OCI-M1 (cell line): Measurements from ENCODE around the gene NCDN.
"Not testable (repeated sequence)": the region's sequence is repeated elsewhere in the genome, so short reads cannot be mapped to it uniquely, and the experiment has no call there.

ENCODE experiments used
- DNase-seq: peaks from one replicate; lab custom pipeline; 2025; lab: John Stamatoyannopoulos, UW

NCDN gene

DNA sequence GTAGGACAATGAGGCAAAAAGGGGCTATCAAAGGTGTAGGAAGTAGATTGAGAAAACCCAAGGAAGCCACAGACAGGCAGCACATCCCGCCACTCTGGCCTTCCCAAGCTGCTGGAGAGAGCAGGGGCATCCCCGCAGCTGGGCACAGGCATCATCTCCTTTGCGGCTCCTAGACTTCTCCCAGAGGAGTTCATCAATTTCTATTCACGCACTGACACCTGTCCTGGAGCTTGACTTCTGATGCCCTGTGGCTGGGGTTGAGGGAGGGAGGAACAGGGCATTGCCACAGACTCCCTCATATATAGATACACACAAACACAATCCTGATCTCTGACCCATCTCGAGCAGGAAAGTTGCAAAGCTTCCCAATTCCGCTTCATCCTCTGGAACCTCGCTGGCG, 13.7 kb downstream of the NCDN start:
- DNase-seq = no peak

DNA sequence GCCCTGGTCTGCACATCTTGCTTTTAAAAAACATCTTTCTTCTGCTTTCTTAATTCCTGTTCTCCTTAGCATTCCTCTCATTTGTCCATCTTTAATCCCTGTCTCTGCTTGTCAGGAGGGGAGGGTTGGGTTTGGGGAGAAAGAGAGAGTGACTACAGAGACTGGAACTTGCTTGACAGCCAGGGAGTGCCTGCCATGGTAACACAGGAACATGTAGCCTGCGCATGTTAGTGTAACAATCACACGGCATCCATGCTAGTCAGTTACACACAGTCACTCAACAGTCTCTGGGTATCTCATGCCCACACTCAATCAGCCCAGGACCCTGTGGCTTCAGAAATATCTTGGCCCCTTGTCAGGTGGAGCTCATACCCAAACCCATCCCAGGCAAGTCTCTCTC, 14.7 kb downstream of the NCDN start:
- DNase-seq = no peak

GRCh38 chr1:35573198-35574124, 15.9 kb downstream of the NCDN start, which contains the start of gene TFAP2E:
Gene TFAP2E, plus strand, starts transcription at chr1:35573314. Its CDS starts 264 bp downstream, at chr1:35573578.
- DNase-seq = no peak

GRCh38 chr1:35574125-35574654, 16.6 kb downstream of the NCDN start:
- no peak for DNase-seq

GRCh38 chr1:35574655-35575415, 17.2 kb downstream of the NCDN start:
- no peak for DNase-seq

- DNase-seq = no peak
These were observed 17.9 kb downstream of the NCDN start for GRCh38 chr1:35575416-35575958.

GRCh38 chr1:35576061-35576765, 18.6 kb downstream of the NCDN start:
- DNase-seq = peak; percentile 54

- not testable (repeated sequence) for DNase-seq
These were observed 19.1 kb downstream of the NCDN start for GRCh38 chr1:35576766-35577070.

DNA sequence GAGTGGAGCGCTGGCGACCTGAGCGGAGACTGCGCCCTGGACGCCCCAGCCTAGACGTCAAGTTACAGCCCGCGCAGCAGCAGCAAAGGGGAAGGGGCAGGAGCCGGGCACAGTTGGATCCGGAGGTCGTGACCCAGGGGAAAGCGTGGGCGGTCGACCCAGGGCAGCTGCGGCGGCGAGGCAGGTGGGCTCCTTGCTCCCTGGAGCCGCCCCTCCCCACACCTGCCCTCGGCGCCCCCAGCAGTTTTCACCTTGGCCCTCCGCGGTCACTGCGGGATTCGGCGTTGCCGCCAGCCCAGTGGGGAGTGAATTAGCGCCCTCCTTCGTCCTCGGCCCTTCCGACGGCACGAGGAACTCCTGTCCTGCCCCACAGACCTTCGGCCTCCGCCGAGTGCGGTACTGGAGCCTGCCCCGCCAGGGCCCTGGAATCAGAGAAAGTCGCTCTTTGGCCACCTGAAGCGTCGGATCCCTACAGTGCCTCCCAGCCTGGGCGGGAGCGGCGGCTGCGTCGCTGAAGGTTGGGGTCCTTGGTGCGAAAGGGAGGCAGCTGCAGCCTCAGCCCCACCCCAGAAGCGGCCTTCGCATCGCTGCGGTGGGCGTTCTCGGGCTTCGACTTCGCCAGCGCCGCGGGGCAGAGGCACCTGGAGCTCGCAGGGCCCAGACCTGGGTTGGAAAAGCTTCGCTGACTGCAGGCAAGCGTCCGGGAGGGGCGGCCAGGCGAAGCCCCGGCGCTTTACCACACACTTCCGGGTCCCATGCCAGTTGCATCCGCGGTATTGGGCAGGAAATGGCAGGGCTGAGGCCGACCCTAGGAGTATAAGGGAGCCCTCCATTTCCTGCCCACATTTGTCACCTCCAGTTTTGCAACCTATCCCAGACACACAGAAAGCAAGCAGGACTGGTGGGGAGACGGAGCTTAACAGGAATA, 19.7 kb downstream of the NCDN start:
- no peak for DNase-seq

- no peak for DNase-seq
These were observed 23.4 kb downstream of the NCDN start for GRCh38 chr1:35580949-35581388.

DNA sequence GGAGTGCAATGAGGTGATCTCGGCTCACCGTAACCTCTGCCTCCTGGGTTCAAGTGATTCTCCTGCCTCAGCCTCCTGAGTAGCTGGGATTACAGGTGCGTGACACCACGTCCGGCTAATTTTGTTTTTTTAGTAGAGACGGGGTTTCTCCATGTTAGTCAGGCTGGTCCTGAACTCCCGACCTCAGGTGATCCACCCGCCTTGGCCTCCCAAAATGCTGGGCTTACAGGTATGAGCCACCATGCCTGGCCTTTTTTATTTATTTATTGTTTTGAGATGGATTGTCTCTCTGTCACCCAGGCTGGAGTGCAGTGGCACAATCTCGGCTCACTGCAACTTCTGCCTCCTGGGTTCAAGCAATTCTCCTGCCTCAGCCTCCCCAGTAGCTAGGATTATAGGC, 24.0 kb downstream of the NCDN start:
- not testable (repeated sequence) for DNase-seq

DNA sequence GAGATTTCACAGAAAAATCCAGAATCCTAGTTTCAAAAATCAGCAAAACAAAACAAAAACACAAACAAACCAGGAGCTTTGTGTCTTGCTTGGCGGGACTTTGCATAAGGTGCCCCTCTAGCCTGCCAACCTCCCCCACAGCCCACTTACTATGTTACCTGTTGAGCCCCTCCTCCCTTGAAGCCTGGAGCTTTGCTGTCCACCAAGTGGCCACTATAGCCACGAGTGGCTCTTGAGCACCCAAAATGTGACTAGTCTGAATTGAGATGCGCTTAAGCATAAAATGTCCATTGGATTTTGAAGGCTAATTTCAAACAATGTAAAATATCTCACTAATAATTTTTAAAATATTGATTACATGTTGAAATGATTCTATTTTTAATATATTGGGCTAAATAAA, 27.7 kb downstream of the NCDN start:
- DNase-seq = no peak

DNA sequence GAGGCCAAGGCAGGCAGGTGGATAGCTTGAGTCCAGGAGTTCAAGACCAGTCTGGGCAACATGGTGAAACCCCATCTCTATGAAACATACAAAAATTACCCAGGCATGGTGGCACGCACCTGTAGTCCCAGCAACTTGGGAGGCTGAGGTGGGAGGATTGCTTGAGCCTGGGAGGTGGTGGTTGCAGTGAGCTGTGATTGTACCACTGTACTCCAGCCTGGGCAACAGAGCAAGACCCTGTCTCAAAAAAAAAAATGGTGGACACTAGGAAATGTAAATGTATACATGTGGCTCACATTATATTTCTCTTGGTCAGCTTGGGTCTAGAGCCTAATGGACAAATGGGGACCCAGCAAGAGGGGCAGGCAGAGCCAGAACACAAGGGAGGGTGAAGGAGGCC, 28.2 kb downstream of the NCDN start:
- not testable (repeated sequence) for DNase-seq

- no peak for DNase-seq
These were observed 29.2 kb downstream of the NCDN start for GRCh38 chr1:35586808-35587207.

DNA sequence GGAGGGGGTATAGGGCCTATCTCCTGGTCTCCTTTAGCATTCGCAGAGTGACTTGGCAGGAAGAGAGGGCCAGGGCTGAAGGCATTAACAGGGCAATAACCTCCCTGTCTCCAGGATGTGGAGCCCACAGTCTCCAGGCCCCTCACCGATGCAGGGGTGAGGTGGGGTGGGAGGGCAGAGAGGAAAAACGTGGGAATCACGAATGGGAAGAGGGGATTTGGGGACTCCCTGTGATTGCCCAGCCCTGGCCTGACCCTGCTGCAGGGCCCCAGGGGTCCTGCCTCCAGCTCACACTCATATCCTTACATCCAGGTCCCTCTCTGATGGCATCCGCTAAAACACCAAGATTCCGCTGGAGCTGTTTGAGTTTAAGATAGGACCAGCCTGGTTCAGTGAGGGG, 30.1 kb downstream of the NCDN start:
- no peak for DNase-seq

DNA sequence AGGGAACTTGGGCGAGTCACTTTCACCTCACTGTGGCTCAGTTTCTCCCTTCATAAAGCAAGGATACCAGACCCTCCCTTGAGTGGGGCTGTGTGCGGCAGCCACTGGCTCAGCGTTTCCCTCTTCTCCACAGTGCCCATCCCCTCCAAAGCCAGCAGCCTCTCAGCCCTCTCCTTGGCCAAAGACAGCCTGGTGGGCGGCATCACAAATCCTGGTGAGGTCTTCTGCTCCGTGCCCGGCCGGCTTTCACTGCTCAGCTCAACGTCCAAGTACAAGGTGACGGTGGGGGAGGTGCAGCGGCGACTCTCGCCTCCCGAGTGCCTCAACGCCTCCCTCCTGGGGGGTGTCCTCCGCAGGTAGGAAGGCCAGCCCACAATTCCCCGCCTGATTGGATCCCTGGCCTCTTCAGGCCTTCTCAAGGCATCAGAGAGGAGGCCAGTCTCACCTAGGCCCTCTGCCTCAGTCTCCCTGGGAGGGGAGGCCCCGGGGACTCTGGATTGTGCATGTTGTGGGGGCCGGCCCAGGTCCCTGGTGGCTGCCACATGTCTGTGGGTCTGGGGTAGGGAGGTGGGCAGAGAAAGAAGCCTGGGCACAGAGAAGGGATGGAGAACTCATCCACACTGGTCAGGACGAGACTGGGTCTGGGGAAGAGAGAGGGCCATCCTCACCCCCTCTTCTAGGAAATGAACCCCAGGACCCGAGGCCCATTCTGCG, 30.8 kb downstream of the NCDN start:
- no peak for DNase-seq

DNA sequence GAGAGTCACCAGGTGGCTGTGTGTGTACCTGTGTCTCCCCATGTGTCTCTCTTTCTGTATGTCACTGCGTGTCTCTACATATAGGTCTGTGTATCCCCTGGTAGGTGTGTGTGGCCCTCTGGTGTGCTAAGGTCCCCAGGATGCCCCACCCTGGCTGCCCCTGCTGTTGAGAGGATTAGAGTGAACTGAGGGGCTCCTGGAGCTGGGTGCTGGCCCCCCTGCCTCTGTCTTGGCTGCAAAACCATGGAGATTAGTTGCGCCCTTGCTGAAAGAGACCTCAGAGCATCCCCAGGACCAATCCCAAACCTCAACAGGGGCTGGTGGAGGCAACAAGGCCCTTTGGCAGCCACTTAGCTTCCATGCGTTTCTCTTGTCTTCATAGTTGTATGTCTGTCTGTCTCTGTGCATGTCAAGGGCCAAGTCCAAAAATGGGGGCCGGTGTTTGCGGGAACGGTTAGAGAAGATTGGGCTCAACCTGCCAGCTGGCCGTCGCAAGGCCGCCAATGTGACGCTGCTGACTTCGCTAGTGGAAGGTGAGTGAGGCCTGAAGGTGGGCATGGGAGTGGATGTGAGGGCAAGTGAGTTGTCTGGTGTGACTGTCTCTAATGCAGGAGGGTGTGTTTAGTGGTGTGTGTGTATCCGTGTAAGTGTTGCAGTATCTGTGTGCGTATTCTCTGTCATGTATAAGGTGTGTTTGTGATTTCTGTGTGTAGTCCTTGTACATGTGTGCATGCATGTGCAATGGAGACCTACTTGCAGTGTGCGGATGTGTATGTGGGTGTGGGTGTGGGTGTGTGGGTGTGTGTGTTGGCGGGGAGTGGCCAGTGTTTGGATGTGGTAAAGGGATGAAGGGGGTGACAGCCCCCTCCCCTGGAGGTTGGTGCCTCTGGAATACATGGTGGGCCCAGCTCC, 32.2 kb downstream of the NCDN start:
- DNase-seq = no peak

- DNase-seq = no peak
These were observed 33.0 kb downstream of the NCDN start for GRCh38 chr1:35590476-35591040.

DNA sequence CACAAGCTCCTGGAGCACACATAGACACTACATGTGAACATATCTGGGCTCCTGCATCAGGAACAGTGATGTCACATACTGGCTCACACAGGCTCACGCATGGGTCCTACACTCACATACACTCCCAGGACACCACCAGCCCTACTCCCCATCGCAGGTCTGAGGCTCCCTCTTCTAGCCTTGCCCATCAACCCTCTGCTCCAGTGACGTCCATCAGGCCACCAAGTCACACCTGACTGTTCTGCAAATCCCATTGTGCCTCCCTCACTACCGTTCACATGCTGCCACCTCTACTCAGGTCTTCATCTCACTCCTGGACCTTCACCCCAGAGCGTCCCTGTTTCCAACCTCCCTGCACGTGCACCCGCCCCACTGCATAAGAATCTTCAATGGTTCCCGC, 33.6 kb downstream of the NCDN start:
- no peak for DNase-seq
